Mesendoderm (in vitro differentiated cells): ENCODE data around the gene CDK2AP2.

Experiments used
- DNase-seq: peaks from one replicate; pipeline ENCODE4 v3.0.0; 2013
- H2AK5ac ChIP-seq: 2 replicates; pipeline ENCODE4 v1.6.1; 2013; ENCODE audit warnings: low read length, inconsistent platforms
- H2BK120ac ChIP-seq: 2 replicates; pipeline ENCODE4 v1.6.1; 2013; ENCODE audit warnings: low read depth, mild to moderate bottlenecking, low read length, moderate library complexity, mixed read lengths
- H2BK15ac ChIP-seq: replicated peaks from 2 replicates; pipeline ENCODE4 v1.6.1; 2013; ENCODE audit warnings: low read depth, mild to moderate bottlenecking, moderate library complexity
- H2BK5ac ChIP-seq: 2 replicates; pipeline ENCODE4 v1.6.1; 2013; ENCODE audit warnings: low read length, inconsistent platforms
- H3K18ac ChIP-seq: 2 replicates; pipeline ENCODE4 v1.6.1; 2013; ENCODE audit warnings: mild to moderate bottlenecking, low read length, mixed read lengths
- H3K23ac ChIP-seq: one replicate; pipeline ENCODE4 v1.6.1; 2013; ENCODE audit warnings: low read length
- H3K27ac ChIP-seq: 2 replicates; pipeline ENCODE4 v1.5.1; 2013; ENCODE audit warnings: low read depth, mild to moderate bottlenecking, inconsistent platforms, low read length, moderate library complexity
- H3K27me3 ChIP-seq: 2 replicates; pipeline ENCODE4 v1.6.1; 2013; ENCODE audit warnings: low read length, control low read depth, mild to moderate bottlenecking, inconsistent platforms; ENCODE audit not compliant: insufficient read depth, poor library complexity
- H3K36me3 ChIP-seq: 2 replicates; pipeline ENCODE4 v1.6.1; 2013; ENCODE audit warnings: low read length, inconsistent platforms; ENCODE audit not compliant: control insufficient read depth, insufficient read depth
- H3K4ac ChIP-seq: one replicate; pipeline ENCODE4 v1.6.1; 2013; ENCODE audit warnings: low read depth, mild to moderate bottlenecking, low read length, moderate library complexity
- H3K4me1 ChIP-seq: 2 replicates; pipeline ENCODE4 v1.6.1; 2013; ENCODE audit warnings: low read depth, low read length, inconsistent platforms; ENCODE audit not compliant: control insufficient read depth
- H3K4me2 ChIP-seq: 2 replicates; pipeline ENCODE4 v1.6.1; 2013; ENCODE audit warnings: low read length
- H3K4me3 ChIP-seq: 2 replicates; pipeline ENCODE4 v1.5.1; 2013; ENCODE audit warnings: mild to moderate bottlenecking, low read length
- H3K56ac ChIP-seq: one replicate; pipeline ENCODE4 v1.6.1; 2013; ENCODE audit warnings: low read length
- H3K79me1 ChIP-seq: 2 replicates; pipeline ENCODE4 v1.6.1; 2013; ENCODE audit warnings: low read length, inconsistent platforms
- H3K79me2 ChIP-seq: 2 replicates; pipeline ENCODE4 v1.6.1; 2013; ENCODE audit warnings: mild to moderate bottlenecking, low read length; ENCODE audit not compliant: control insufficient read depth, insufficient read depth
- H3K9ac ChIP-seq: 2 replicates; pipeline ENCODE4 v1.6.1; 2013; ENCODE audit warnings: low read length, inconsistent platforms
- H4K5ac ChIP-seq: one replicate; pipeline ENCODE4 v1.6.1; 2013; ENCODE audit warnings: low read length
- H4K8ac ChIP-seq: one replicate; pipeline ENCODE4 v1.6.1; 2013; ENCODE audit warnings: low read depth, mild to moderate bottlenecking, control low read depth, low read length, moderate library complexity
- WGBS: extraction: QIAGEN DNeasy Blood & Tissue Kit; methylation state at CpG from one replicate; pipeline ENCODE4 v1.1.7; 2013; ENCODE audit warnings: low lambda C conversion rate, missing lambda C conversion rate; ENCODE audit not compliant: insufficient coverage; ENCODE audit errors: extremely low coverage; 5-methylcytosine and 5-hydroxymethylcytosine counted together

The CDK2AP2 gene

DNA sequence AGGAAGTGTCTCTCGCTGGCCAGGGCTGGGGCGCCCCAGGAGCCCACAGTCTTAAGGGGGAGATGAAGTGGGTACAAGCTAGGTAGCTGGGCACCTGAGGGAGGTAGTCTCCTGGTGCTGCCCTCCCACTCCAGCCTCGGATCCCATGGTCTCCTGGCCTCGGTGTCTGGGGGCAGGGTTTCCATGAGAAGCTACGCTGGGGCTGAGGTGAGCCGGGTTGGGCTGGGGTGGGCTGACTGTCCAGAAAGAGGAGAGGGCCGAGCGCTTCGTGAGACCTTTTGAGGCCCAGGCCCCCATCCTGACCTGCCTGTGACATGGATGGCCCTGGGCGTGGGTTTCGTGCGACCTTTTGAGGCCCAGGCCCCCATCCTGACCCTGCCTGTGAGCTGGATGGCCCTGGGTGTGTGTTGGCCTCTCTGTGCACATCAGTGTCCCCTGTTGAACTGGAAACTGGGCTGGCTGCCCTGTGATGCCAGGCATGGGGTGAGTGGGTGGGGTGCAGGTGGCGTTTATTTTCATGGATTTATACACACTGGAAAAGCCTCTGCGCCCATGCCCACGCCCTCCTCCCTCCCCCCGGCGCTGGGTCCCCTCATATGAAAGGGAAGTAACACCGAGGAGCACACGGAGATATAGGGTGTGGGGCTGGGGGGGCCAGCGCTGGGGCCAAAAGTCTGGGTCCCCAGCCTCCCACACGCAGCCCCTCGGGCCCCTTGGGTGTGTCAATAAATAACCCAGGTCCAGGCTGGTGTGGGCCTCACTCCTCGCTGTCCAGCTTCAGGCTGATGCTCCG, 16.5 kb downstream of the CDK2AP2 start:
- H3K18ac ChIP-seq = no peak overlapping the region
- no peak overlapping the region for H2BK5ac ChIP-seq
- H3K9ac ChIP-seq = no peak overlapping the region
- no peak overlapping the region for H3K4me2 ChIP-seq
- H4K8ac ChIP-seq = no peak overlapping the region
- no peak overlapping the region for H3K4me3 ChIP-seq
- no peak overlapping the region for H2BK120ac ChIP-seq
- no peak overlapping the region for H3K56ac ChIP-seq
- no peak overlapping the region for H4K5ac ChIP-seq
- no peaks in the 10 kb centered on the region for H3K79me1 ChIP-seq
- no peak overlapping the region for H2BK15ac ChIP-seq
- H3K79me2 ChIP-seq = no peaks in the 10 kb centered on the region
- H3K23ac ChIP-seq = no peak overlapping the region
- H3K4me1 ChIP-seq = no peaks in the 10 kb centered on the region
- no peak overlapping the region for H2AK5ac ChIP-seq
- no peak for DNase-seq
- no peak overlapping the region for H3K4ac ChIP-seq
- no CpG with 5 or more reads among the region's 24 CpGs for WGBS
- no peaks in the 10 kb centered on the region for H3K27me3 ChIP-seq
- H3K36me3 ChIP-seq = peaks cover 6% of the 10 kb centered on the region
- H3K27ac ChIP-seq = no peak overlapping the region

DNA sequence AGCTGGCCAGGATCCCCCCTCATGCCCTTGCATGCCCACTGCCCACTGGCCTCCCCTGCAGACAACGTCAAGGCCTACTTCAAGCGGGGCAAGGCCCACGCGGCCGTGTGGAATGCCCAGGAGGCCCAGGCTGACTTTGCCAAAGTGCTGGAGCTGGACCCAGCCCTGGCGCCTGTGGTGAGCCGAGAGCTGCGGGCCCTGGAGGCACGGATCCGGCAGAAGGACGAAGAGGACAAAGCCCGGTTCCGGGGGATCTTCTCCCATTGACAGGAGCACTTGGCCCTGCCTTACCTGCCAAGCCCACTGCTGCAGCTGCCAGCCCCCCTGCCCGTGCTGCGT, 17.3 kb downstream of the CDK2AP2 start:
- Histone ChIP-seq H3K4ac (no peak overlapping the region), H3K79me2 (no peaks in the 10 kb centered on the region), H2AK5ac (no peak overlapping the region), H3K4me2 (no peak overlapping the region), H3K27me3 (no peaks in the 10 kb centered on the region), H2BK15ac (no peak overlapping the region), H3K9ac (no peak overlapping the region), H3K56ac (no peak overlapping the region), H3K4me3 (no peak overlapping the region), H2BK120ac (no peak overlapping the region), H3K23ac (no peak overlapping the region), H3K18ac (no peak overlapping the region), H2BK5ac (no peak overlapping the region), H3K79me1 (no peaks in the 10 kb centered on the region), H3K36me3 (peaks cover 6% of the 10 kb centered on the region), H3K4me1 (no peaks in the 10 kb centered on the region), H4K5ac (no peak overlapping the region), H4K8ac (no peak overlapping the region), H3K27ac (no peak overlapping the region)
- no peak for DNase-seq
- WGBS = no CpG with 5 or more reads among the region's 15 CpGs

DNA sequence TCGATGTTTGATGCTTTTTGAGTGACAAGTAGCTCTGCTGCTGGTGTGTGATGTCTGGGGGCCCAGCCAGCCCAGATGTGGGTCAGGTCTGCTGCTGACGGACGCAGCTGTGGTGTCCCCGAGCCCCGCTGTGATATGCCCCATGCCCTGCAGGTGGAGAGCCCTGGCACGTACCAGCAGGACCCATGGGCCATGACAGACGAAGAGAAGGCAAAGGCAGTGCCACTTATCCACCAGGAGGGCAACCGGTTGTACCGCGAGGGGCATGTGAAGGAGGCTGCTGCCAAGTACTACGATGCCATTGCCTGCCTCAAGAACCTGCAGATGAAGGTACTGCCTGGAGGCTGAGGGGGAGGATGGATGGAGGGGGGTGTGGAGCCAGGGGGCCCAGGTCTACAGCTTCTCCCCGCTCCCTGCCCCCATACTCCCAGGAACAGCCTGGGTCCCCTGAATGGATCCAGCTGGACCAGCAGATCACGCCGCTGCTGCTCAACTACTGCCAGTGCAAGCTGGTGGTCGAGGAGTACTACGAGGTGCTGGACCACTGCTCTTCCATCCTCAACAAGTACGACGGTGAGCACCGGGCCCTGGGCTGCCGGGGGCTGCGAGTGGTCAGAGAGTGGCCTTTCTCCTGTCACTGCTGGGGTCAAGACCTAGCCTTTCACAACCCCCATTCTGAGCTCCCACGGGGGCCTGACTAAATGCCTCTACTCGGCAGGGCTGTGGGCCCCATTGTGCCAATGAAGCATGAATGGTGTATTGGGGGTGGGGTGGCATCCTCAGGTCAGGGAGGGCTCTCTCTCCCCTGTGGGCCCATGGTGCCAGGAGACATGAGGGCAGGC, 17.9 kb downstream of the CDK2AP2 start:
- H3K36me3 ChIP-seq = peaks cover 6% of the 10 kb centered on the region
- no peak overlapping the region for H3K4me2 ChIP-seq
- H3K27ac ChIP-seq = no peak overlapping the region

DNA sequence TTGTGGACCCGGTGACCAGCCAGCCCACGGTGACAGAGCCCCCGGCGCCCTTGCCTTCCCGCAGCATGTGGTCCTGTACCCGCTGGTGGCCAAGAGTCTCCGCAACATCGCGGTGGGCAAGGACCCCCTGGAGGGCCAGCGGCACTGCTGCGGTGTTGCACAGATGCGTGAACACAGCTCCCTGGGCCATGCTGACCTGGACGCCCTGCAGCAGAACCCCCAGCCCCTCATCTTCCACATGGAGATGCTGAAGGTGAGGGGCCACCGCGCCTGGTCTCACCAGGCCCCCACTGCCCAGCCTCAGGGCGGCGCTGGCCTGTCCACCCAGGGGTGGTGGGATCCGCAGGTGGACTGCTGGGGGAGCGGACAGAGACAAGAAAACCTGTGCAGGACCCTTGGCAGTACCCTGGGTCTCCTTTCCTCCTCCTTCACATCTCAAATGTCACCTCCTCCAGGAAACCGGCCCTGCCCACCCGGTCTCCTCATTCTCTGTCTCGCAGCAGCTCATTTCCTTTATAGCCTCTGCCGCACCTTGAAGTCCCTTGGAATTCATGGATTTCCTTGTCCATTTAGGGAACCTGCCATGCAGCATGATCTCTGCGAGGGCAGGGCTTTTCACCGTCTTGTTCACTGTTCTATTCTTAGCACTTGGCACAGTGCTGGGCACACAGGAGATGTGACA, 18.6 kb downstream of the CDK2AP2 start:
- H4K8ac ChIP-seq = no peak overlapping the region
- no peaks in the 10 kb centered on the region for H3K79me1 ChIP-seq
- H3K79me2 ChIP-seq = no peaks in the 10 kb centered on the region
- no peak overlapping the region for H3K18ac ChIP-seq
- H3K9ac ChIP-seq = no peak overlapping the region
- H3K4me3 ChIP-seq = no peak overlapping the region
- no peak overlapping the region for H2BK15ac ChIP-seq
- no peak overlapping the region for H2AK5ac ChIP-seq
- no peak overlapping the region for H3K4ac ChIP-seq
- no peak overlapping the region for H3K56ac ChIP-seq
- no peak overlapping the region for H3K27ac ChIP-seq
- no peak for DNase-seq
- no peak overlapping the region for H4K5ac ChIP-seq
- no peaks in the 10 kb centered on the region for H3K4me1 ChIP-seq
- H3K23ac ChIP-seq = no peak overlapping the region
- no peak overlapping the region for H3K4me2 ChIP-seq
- H3K36me3 ChIP-seq = peaks cover 6% of the 10 kb centered on the region
- no peak overlapping the region for H2BK5ac ChIP-seq
- H2BK120ac ChIP-seq = no peak overlapping the region
- WGBS = no CpG with 5 or more reads among the region's 25 CpGs
- H3K27me3 ChIP-seq = no peaks in the 10 kb centered on the region

More for the DNA sequence above, 17.9 kb downstream of the CDK2AP2 start:
- Histone ChIP-seq H3K56ac (no peak overlapping the region), H2BK5ac (no peak overlapping the region), H3K4me1 (no peaks in the 10 kb centered on the region), H2BK120ac (no peak overlapping the region), H3K9ac (no peak overlapping the region), H3K79me1 (no peaks in the 10 kb centered on the region), H3K79me2 (no peaks in the 10 kb centered on the region), H2AK5ac (no peak overlapping the region), H4K8ac (no peak overlapping the region), H3K23ac (no peak overlapping the region), H2BK15ac (no peak overlapping the region), H4K5ac (no peak overlapping the region), H3K4me3 (no peak overlapping the region), H3K18ac (no peak overlapping the region), H3K27me3 (no peaks in the 10 kb centered on the region), H3K4ac (no peak overlapping the region)
- no CpG with 5 or more reads among the region's 23 CpGs for WGBS
- no peak for DNase-seq

GRCh38 chr11:67486481-67487195, 21.3 kb downstream of the CDK2AP2 start:
- Histone ChIP-seq H4K5ac (no peak overlapping the region), H3K9ac (no peak overlapping the region), H2BK120ac (no peak overlapping the region), H3K4me3 (no peak overlapping the region), H3K4me2 (no peak overlapping the region), H3K79me1 (peaks cover 1% of the 10 kb centered on the region), H2AK5ac (no peak overlapping the region), H4K8ac (no peak overlapping the region), H2BK15ac (no peak overlapping the region), H3K18ac (no peak overlapping the region), H3K27me3 (no peaks in the 10 kb centered on the region), H3K4ac (no peak overlapping the region), H3K23ac (no peak overlapping the region), H3K36me3 (peaks cover 2% of the 10 kb centered on the region), H3K79me2 (no peaks in the 10 kb centered on the region), H3K56ac (no peak overlapping the region), H2BK5ac (no peak overlapping the region), H3K4me1 (no peaks in the 10 kb centered on the region), H3K27ac (no peak overlapping the region)
- no CpG with 5 or more reads among the region's 20 CpGs for WGBS
- DNase-seq = no peak
